Measurements from ENCODE around the gene GAS6. TPM values are rescaled to one million over a fixed set of nuclear protein-coding genes. Genes with fewer than 3 reads are reported as not detected.

The GAS6 gene
- total RNA-seq, 2 experiments from 2014 or later, result 0.53 to 0.65 TPM

GRCh38 chr13:113808058-113808834 lies 55.6 kb downstream of the GAS6 start:
- Mint-ChIP-seq H3K4me3 (no peak overlapping the region), H3K27me3 (ENCODE audit: low read depth) (no peaks in the 10 kb centered on the region), H3K4me1 (ENCODE audit: low read depth) (no peaks in the 10 kb centered on the region), H3K9me3 (ENCODE audit: insufficient read depth) (peaks cover 7% of the 10 kb centered on the region), H3K27ac (no peak overlapping the region), H3K36me3 (ENCODE audit: low read depth) (peaks cover 2% of the 10 kb centered on the region)
- ChIA-PET CTCF (no interaction called here), POLR2A (no interaction called here)
- no peak for DNase-seq
- ATAC-seq, result no peak

GRCh38 chr13:113806526-113806925 lies 57.4 kb downstream of the GAS6 start:
- no peak for DNase-seq

GRCh38 chr13:113806104-113806471 lies 57.8 kb downstream of the GAS6 start:
- no peaks in the 10 kb centered on the region for H3K27me3 Mint-ChIP-seq (ENCODE audit: low read depth)
- peaks cover 7% of the 10 kb centered on the region for H3K9me3 Mint-ChIP-seq (ENCODE audit: insufficient read depth)
- H3K4me3 Mint-ChIP-seq, result no peak overlapping the region
- no peaks in the 10 kb centered on the region for H3K4me1 Mint-ChIP-seq (ENCODE audit: low read depth)
- peaks cover 2% of the 10 kb centered on the region for H3K36me3 Mint-ChIP-seq (ENCODE audit: low read depth)
- no peak overlapping the region for H3K27ac Mint-ChIP-seq
- DNase-seq, result no peak
- CTCF ChIA-PET, result no interaction called here
- no peak for ATAC-seq
- POLR2A ChIA-PET, result no interaction called here

More at GRCh38 chr13:113806526-113806925, 57.4 kb downstream of the GAS6 start:
- Mint-ChIP-seq H3K4me3 (no peak overlapping the region), H3K9me3 (ENCODE audit: insufficient read depth) (peaks cover 7% of the 10 kb centered on the region), H3K27ac (no peak overlapping the region), H3K36me3 (ENCODE audit: low read depth) (peaks cover 2% of the 10 kb centered on the region), H3K27me3 (ENCODE audit: low read depth) (no peaks in the 10 kb centered on the region), H3K4me1 (ENCODE audit: low read depth) (no peaks in the 10 kb centered on the region)
- CTCF ChIA-PET, result no interaction called here
- POLR2A ChIA-PET, result no interaction called here
- ATAC-seq, result no peak

GRCh38 chr13:113805431-113806103 lies 58.3 kb downstream of the GAS6 start:
- DNase-seq, result no peak
- ATAC-seq, result no peak
- Mint-ChIP-seq H3K4me1 (ENCODE audit: low read depth) (no peaks in the 10 kb centered on the region), H3K36me3 (ENCODE audit: low read depth) (peaks cover 2% of the 10 kb centered on the region), H3K9me3 (ENCODE audit: insufficient read depth) (peaks cover 7% of the 10 kb centered on the region), H3K27ac (no peak overlapping the region), H3K4me3 (no peak overlapping the region), H3K27me3 (ENCODE audit: low read depth) (no peaks in the 10 kb centered on the region)
- CTCF ChIA-PET, result no interaction called here
- POLR2A ChIA-PET, result interaction anchor here (0.5 kb wide), 1 partner anchor 26 kb away, joined by 3 read pairs; no protein-coding TSS in a partner anchor

GRCh38 chr13:113804703-113805430 lies 59.0 kb downstream of the GAS6 start:
- Mint-ChIP-seq H3K36me3 (ENCODE audit: low read depth) (peaks cover 2% of the 10 kb centered on the region), H3K4me3 (no peak overlapping the region), H3K9me3 (ENCODE audit: insufficient read depth) (peaks cover 7% of the 10 kb centered on the region), H3K27me3 (ENCODE audit: low read depth) (no peaks in the 10 kb centered on the region), H3K4me1 (ENCODE audit: low read depth) (no peaks in the 10 kb centered on the region), H3K27ac (no peak overlapping the region)
- ATAC-seq (no peak), DNase-seq (no peak)
- CTCF ChIA-PET, result no interaction called here
- POLR2A ChIA-PET, result no interaction called here

- Mint-ChIP-seq H3K4me1 (ENCODE audit: low read depth) (no peaks in the 10 kb centered on the region), H3K36me3 (ENCODE audit: low read depth) (peaks cover 2% of the 10 kb centered on the region), H3K27me3 (ENCODE audit: low read depth) (no peaks in the 10 kb centered on the region), H3K4me3 (no peak overlapping the region), H3K27ac (no peak overlapping the region), H3K9me3 (ENCODE audit: insufficient read depth) (peaks cover 7% of the 10 kb centered on the region)
- CTCF ChIA-PET, result no interaction called here
- no peak for DNase-seq
- ATAC-seq, result no peak
- POLR2A ChIA-PET, result no interaction called here
Measured at GRCh38 chr13:113804017-113804702, 59.7 kb downstream of the GAS6 start.

- H3K27me3 Mint-ChIP-seq (ENCODE audit: low read depth), result no peaks in the 10 kb centered on the region
- CTCF ChIA-PET, result no interaction called here
- ATAC-seq, result no peak
Measured at GRCh38 chr13:113803409-113804016, 60.4 kb downstream of the GAS6 start.

GRCh38 chr13:113802761-113803160 lies 61.1 kb downstream of the GAS6 start:
- ATAC-seq, result no peak
- no peaks in the 10 kb centered on the region for H3K4me1 Mint-ChIP-seq (ENCODE audit: low read depth)
- CTCF ChIA-PET, result no interaction called here

More at GRCh38 chr13:113803409-113804016, 60.4 kb downstream of the GAS6 start:
- POLR2A ChIA-PET, result no interaction called here
- H3K4me1 Mint-ChIP-seq (ENCODE audit: low read depth), result no peaks in the 10 kb centered on the region
- no peak overlapping the region for H3K4me3 Mint-ChIP-seq
- no peak for DNase-seq
- H3K27ac Mint-ChIP-seq, result no peak overlapping the region
- H3K9me3 Mint-ChIP-seq (ENCODE audit: insufficient read depth), result peaks cover 4% of the 10 kb centered on the region
- peaks cover 2% of the 10 kb centered on the region for H3K36me3 Mint-ChIP-seq (ENCODE audit: low read depth)

GRCh38 chr13:113802090-113802531 lies 61.8 kb downstream of the GAS6 start:
- H3K4me1 Mint-ChIP-seq (ENCODE audit: low read depth), result no peaks in the 10 kb centered on the region
- ATAC-seq, result peak; percentile 39
- no peak overlapping the region for H3K27ac Mint-ChIP-seq
- no peaks in the 10 kb centered on the region for H3K27me3 Mint-ChIP-seq (ENCODE audit: low read depth)
- H3K36me3 Mint-ChIP-seq (ENCODE audit: low read depth), result no peaks in the 10 kb centered on the region
- ChIA-PET CTCF (no interaction called here), POLR2A (no interaction called here)
- H3K4me3 Mint-ChIP-seq, result no peak overlapping the region
- DNase-seq, result no peak
- no peaks in the 10 kb centered on the region for H3K9me3 Mint-ChIP-seq (ENCODE audit: insufficient read depth)

More at GRCh38 chr13:113802761-113803160, 61.1 kb downstream of the GAS6 start:
- Mint-ChIP-seq H3K27me3 (ENCODE audit: low read depth) (no peaks in the 10 kb centered on the region), H3K27ac (no peak overlapping the region), H3K9me3 (ENCODE audit: insufficient read depth) (peaks cover under 1% of the 10 kb centered on the region), H3K36me3 (ENCODE audit: low read depth) (no peaks in the 10 kb centered on the region), H3K4me3 (no peak overlapping the region)
- no peak for DNase-seq
- POLR2A ChIA-PET, result no interaction called here

GRCh38 chr13:113801289-113801961 lies 62.5 kb downstream of the GAS6 start:
- DNase-seq (no peak), ATAC-seq (no peak)
- Mint-ChIP-seq H3K9me3 (ENCODE audit: insufficient read depth) (no peaks in the 10 kb centered on the region), H3K27me3 (ENCODE audit: low read depth) (no peaks in the 10 kb centered on the region), H3K36me3 (ENCODE audit: low read depth) (no peaks in the 10 kb centered on the region), H3K4me3 (no peak overlapping the region), H3K27ac (no peak overlapping the region), H3K4me1 (ENCODE audit: low read depth) (no peaks in the 10 kb centered on the region)
- POLR2A ChIA-PET, result no interaction called here
- CTCF ChIA-PET, result no interaction called here

GRCh38 chr13:113800576-113800926 lies 63.3 kb downstream of the GAS6 start:
- DNase-seq, result no peak
- Mint-ChIP-seq H3K36me3 (ENCODE audit: low read depth) (no peaks in the 10 kb centered on the region), H3K4me1 (ENCODE audit: low read depth) (no peaks in the 10 kb centered on the region), H3K9me3 (ENCODE audit: insufficient read depth) (no peaks in the 10 kb centered on the region), H3K27ac (no peak overlapping the region), H3K4me3 (no peak overlapping the region), H3K27me3 (ENCODE audit: low read depth) (no peaks in the 10 kb centered on the region)
- POLR2A ChIA-PET, result no interaction called here
- no peak for ATAC-seq
- CTCF ChIA-PET, result no interaction called here

Measured in activated CD8-positive, alpha-beta T cell treated with anti-CD3 and anti-CD28 coated beads, Interleukin-2, amount 10 ng/mL, durations not matched to agents 7 days and 5 days (primary cell).